Lower leg skin (tissue), 3 donors: ENCODE data around the gene NT5C1B.

ENCODE experiments used
- POLR2A ChIP-seq, 2 donors: fragments of 450-650 bp; IDR thresholded peaks; one replicate each; pipeline ENCODE4 v1.6.1; 2016 to 2017; ENCODE audit warnings: antibody characterized with exemption in 2 of 2, mild to moderate bottlenecking in 1 of 2, moderate library complexity in 1 of 2
- TF ChIP-seq, protein P1 (sequence below), 3 donors: fragments of 450-650 bp; IDR thresholded peaks; one replicate each; pipeline ENCODE4 v1.5.1; 2016; ENCODE audit warnings: antibody characterized with exemption in 3 of 3, mild to moderate bottlenecking in 3 of 3, moderate library complexity in 2 of 3

DNA sequence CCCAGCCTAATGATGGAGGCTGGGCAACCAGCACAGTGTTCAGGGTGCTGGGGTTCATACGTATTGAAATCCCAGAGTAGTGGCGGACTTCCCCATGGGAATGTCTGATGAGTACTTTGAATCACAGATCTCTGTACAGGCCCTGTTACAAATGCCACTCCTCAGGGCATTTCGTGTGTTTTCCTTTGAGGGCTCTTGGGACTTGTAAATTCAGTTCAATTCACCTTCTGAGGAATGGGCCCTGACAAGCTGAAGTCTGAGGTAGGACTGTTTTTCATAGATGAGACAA is 28.6 kb downstream of the NT5C1B start:
- TF ChIP-seq, protein P1, sequence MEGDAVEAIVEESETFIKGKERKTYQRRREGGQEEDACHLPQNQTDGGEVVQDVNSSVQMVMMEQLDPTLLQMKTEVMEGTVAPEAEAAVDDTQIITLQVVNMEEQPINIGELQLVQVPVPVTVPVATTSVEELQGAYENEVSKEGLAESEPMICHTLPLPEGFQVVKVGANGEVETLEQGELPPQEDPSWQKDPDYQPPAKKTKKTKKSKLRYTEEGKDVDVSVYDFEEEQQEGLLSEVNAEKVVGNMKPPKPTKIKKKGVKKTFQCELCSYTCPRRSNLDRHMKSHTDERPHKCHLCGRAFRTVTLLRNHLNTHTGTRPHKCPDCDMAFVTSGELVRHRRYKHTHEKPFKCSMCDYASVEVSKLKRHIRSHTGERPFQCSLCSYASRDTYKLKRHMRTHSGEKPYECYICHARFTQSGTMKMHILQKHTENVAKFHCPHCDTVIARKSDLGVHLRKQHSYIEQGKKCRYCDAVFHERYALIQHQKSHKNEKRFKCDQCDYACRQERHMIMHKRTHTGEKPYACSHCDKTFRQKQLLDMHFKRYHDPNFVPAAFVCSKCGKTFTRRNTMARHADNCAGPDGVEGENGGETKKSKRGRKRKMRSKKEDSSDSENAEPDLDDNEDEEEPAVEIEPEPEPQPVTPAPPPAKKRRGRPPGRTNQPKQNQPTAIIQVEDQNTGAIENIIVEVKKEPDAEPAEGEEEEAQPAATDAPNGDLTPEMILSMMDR (IDR thresholded peaks at IDR 0.05) = no peak
- TF ChIP-seq POLR2A (IDR thresholded peaks at IDR 0.05) = no peak
